SK-N-MC (cell line): ENCODE data around the gene LRMDA.

Experiments
- EZH2 ChIP-seq: fragments of 200-600 bp; sonication (generic); IDR thresholded peaks from one replicate; pipeline ENCODE4 v1.6.1; 2017; ENCODE audit warnings: antibody characterized with exemption
- FOXP2 ChIP-seq: optimal IDR thresholded peaks from 2 replicates; pipeline ENCODE3; 2011; ENCODE audit warnings: mild to moderate bottlenecking, moderate library complexity; ENCODE audit not compliant: insufficient read depth; ENCODE audit errors: extremely low read length, control extremely low read depth
- POLR2AphosphoS5 ChIP-seq: IDR thresholded peaks from 2 replicates; pipeline ENCODE4 v1.6.1; 2012; ENCODE audit warnings: mild to moderate bottlenecking, low read depth, low read length, borderline replicate concordance

DNA sequence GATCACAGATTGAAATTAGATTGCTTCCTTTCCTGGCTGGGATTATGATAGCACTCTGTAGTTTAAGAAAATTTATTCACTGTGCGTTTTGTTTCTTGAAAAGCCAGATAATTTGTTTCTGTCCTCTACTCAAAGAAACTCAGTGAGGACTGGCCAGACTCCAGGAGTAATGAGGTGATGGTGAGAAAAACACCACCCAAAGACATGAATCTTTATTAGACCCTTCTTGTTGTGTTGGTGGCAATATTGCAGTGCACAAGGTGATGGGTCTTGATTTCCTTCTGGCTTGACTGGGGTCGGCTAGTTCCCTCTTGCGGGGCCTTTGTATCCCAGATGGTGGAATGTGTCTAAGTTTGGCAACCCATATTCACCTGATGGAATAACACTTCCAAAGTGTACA is 756.8 kb downstream of the LRMDA start:
- TF ChIP-seq POLR2AphosphoS5 (no peak), EZH2 (no peak), FOXP2 (no peak)
